CD4-positive, alpha-beta T cell treated with Interferon gamma for 1 hour (primary cell): ENCODE results near the gene KSR2.

ENCODE experiments used
- DNase-seq: peaks from one replicate; pipeline ENCODE4 v3.0.0-alpha.2; 2020

The KSR2 gene

GRCh38 chr12:117855165-117855564 is 113.6 kb downstream of the KSR2 start:
- no peak for DNase-seq

- no peak for DNase-seq
These were observed 114.3 kb downstream of the KSR2 start for GRCh38 chr12:117854339-117855012.

- DNase-seq, result no peak
These were observed 115.2 kb downstream of the KSR2 start for GRCh38 chr12:117853600-117853999.

- no peak for DNase-seq
These were observed 118.7 kb downstream of the KSR2 start for GRCh38 chr12:117850048-117850447.

- no peak for DNase-seq
These were observed 121.4 kb downstream of the KSR2 start for GRCh38 chr12:117847371-117847770.

DNA sequence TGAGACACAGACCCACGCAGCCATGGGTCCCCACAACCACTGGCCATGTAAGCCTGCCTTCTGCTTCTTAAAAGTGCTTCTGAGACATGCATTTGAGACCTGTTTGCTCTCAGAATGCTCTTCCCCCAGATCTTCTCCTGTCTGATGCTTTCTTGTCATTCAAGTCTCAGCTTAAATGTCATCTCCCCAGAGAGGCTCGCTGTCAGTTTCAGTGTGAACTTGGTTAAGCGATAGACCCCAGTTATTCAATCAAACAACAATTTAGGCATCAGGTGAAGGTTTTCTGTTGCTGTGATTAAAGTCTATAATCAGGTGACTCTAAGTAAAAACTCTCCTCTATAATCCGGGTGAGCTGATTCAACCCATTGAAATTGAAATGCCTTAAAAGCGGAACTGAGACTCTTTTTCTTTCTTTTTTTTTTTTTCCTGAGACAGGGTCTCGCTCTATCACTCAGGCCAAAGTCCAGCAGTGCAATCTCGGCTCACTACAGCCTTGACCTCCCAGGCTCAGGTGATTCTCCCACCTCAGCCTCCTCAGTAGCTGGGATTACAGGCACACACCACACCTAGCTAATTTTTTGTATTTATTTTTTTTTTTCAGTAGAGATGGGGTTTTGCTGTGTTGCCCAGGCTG is 123.4 kb downstream of the KSR2 start:
- DNase-seq, result no peak

DNA sequence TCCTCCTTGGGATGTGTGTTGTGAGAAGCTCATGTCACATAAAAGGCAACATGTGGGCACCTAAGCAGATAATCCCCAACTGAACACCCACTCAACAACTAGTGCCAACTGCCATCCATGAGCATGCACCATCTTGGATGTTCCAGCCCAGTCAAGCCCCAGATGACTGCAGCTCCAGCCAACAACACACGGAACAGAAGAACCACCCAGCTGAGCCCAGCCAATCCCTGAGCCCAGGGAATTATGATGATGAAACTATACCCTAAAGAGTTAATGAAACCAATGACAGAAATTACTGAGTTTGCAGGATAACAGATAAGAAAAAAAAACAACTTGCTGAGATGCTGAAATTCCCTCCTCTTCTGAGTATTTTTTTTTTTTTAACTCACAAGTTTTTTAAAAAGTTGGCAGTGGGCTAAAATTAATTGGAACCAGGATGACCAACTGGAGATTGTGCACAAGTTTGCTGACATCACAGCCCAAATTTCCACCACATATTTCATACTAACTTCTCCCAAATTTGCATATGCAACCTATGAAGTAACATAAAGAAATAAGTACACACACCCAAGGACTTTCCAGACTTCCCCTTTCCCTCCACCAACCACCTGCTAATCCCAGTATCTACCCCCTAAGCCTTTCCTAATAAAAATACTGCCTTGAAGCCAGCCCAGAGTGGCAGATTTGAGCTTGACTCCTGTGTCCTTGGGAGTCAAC is 124.5 kb downstream of the KSR2 start:
- no peak for DNase-seq

DNA sequence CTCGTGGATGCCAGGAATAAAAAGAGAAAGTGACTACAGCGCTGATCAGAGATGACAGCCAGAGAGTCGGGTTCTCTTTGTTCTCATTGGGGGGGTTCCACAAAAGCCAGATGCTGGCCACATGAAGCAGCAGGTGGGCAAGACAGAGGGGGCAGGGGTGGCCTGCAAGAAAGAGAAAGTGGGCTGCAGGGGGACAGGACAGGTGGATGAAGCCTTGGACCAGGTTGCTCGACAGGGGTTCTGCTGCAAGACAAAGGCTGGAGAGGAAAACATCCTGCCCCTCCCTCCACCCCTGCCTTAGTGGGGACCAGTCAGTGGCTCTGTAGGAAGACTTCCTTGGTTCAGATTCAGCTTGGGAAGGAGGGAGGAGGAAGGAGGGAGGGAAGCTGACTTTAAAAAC is 126.2 kb downstream of the KSR2 start:
- no peak for DNase-seq

GRCh38 chr12:117842220-117842619 is 126.6 kb downstream of the KSR2 start:
- no peak for DNase-seq

DNA sequence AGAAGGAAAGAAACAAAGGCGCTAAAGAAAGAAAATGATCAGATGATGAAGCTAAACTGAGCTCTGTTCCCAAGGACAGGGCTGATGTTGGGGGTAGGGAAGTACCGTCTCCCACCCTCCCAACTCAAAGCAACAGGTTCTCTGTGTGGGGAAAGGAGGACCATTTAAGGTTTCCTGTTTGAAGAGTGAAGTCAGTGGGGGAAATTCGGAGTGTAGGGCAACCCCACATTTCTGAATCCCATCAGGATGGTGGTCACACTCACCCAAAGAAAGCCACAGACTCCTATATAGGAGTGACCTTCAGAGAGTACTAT is 131.1 kb downstream of the KSR2 start:
- DNase-seq, result no peak

GRCh38 chr12:117836999-117837736 is 131.6 kb downstream of the KSR2 start:
- peak; percentile 45 for DNase-seq

DNA sequence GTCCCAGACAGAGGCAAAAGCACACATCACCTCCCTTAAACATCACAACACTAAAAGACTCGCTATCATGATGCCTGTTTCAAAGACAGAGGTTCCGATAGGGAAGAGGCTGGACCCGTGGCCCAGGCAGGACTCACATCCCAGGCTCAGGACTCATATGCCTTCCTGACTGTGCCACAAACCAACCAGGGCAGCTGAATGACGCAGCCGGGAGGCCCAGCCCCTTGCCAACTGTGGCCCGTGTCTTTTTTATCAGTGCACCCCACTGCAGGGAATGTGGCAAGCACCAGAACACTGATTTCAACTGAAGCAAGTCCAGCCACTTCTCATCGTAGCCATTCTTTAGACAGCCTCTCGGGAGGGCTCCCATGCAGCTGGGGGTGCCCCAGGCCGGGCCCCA is 132.3 kb downstream of the KSR2 start:
- no peak for DNase-seq

DNA sequence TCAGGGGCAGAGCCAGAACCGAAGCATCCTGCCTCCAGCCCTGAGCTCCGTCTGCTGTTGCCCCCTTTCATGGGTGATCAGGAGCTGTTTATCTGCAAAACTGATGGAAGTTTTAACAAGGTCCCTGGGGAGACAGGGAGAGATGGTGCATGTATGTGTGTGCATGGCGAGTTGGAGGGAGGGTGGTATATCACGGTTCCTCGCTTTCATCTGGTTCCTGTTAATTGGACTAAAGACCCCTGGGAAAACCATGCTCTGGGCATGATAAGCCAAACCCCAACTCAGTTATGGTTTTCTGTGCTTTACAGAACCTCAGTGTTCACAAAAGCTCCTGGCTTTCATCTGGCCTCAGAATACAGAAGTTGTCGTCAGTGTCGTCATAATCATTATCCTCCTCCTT is 133.6 kb downstream of the KSR2 start:
- DNase-seq, result no peak

DNA sequence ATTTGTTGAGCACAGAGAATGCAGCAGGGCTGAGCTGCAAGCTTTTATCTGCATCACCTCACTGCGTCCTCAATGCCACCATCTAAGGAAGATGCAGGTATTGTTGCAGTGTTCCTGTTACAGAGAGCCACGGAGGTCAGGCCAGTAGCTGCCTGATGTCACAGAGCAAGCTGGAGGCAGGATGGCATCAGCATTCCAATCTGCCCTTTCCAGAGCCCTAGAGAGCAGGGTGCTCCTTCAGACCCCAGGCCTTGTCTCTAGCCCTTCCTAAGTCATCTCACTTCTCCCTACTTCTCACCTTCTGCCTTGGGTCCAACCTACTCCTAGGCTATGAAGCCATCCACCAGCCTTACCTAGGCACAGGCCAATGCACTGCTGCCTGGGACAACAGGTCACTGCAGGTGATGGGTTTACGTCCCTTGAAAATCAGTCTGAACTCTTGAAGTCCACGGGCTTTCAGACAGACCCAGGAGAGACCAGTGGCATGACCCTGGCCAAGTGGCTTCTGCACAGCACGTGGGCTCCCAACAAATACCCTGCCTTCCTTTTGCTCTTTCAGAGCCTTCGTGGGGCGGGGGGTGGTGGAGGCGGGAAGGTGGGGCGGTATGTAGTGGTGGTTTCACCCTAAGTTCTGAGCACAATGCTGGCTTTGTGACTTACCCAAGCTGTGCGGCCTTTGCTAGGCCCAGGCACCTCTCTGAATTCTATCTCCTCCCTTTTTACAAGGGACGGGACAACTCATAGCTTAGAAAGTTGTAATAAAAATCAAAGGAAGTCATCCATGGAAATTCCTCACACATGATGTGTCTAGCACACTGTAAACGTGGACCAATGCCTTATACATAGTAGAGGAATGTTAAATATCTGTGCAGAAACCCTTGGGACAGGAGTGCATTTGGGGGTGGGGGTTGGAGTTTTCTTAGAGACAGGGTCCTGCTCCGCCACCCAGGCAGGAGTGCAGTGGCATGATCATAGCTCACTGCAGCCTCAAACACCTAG is 136.0 kb downstream of the KSR2 start:
- no peak for DNase-seq

DNA sequence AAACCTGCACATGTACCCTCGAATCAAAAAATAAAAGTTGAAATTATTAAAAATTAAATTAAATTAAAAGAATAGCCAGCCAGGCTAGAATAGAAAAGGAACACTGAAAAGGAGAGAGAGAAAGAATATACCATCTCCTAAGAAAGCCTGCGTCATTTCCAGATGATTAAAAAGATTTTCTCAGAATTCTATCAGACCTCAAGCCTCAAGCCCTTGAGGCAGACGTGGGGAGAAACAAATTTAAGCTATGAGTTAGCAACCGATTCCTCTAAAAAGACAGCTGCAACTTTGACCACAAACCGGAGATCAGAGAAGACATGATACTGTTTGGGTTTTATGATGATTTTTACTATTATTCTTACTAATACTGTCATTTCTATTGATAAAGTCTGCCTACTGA is 138.3 kb downstream of the KSR2 start:
- DNase-seq, result no peak

DNA sequence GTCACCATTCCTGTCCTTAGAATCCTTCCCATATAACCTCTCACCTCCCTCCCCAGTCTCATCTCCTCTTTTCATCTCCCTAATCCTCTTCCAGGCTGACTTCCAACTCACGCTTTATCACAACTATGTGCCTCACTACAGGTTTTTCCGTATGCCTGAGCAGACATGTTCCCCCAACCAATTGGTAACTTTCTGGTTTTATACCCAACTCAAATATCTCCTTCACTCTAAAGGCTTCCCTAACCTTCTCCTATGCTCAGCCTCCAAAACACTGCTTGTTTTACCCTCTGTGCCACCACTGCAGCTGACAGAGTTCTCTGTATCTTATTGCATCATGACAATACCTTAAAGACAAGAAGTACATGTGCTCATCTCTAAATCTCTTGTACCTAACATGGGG is 139.7 kb downstream of the KSR2 start:
- no peak for DNase-seq

DNA sequence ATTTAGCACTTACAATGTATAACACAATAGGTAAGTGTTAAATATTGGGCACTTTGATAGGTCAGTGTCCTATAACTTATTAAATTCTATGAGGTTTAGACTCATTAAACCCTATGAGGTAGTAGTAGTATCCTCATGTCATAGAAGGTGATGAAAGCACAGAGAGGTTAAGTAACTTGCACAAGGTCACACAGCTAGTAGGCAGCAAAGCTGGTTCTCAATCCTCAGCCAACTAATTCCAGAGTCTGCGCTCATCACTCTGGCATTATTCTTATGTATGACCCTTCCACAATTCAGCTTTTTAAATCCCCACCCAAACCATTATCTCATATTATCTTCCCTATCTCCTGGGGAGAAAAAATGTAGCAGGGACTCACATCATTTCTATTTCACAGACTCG is 141.1 kb downstream of the KSR2 start:
- DNase-seq, result no peak

GRCh38 chr12:117825827-117826226 is 143.0 kb downstream of the KSR2 start:
- DNase-seq, result no peak

DNA sequence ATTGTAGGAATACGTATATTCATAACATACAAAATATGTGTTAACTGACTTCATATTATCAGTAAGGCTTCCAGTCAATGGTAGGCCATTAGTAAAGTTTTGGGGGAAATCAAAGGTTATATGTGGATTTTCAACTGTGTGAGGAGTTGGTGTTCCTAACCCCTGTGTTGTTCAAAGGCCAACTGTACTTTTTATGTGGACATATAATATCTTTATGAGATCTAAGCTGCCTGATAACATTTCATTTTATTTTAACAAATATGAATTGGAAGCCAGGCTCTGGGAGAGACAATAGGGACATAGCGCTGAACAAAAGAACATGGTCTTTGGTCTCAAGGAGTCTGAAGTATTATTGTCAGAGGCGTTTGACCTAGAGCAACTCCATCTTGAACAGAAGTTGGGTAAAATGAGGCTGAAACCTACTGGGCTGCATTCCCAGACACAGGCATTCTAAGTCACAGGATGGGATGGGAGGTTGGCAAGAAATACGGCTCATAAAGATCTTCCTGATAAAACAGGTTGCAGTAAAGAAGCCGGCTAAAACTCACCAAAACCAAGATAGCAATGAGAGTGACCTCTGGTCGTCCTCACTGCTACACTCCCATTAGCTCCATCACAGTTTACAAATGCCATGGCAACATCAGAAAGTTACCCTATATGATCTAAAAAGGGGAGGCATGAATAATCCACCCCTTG is 147.2 kb downstream of the KSR2 start:
- no peak for DNase-seq

GRCh38 chr12:117820216-117820907 is 148.4 kb downstream of the KSR2 start:
- DNase-seq, result no peak

DNA sequence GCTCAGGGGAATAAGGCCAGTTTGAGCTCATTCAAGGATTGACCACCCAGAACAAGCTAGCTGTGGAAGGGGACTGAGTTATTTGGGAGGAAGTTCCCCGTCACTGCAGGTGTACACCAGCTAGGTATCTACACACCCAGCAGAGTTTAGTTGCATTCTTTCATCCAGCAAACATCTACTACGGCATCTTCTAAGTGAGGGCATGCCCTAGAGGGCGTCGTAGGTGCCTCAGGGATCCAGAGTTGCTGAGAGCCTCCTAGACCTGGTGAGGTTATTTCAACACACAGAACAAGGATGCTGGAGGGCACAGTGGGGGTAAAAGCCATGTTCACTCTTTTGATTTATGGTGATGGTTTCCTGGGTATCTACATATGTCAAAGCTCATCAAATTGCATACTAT is 149.6 kb downstream of the KSR2 start:
- no peak for DNase-seq
